HFF-Myc (cell line): ENCODE results near the gene KRTAP20-2.

Experiments used
- DNase-seq: peaks from one replicate; pipeline ENCODE4 v3.0.0-alpha.2; 2011; ENCODE audit warnings: low read depth; ENCODE audit errors: extremely low read depth
- H3K4me3 ChIP-seq: replicated peaks from 2 replicates; pipeline ENCODE4 v1.5.1; 2011; ENCODE audit warnings: low read depth, mild to moderate bottlenecking, control low read depth, low read length
- CTCF ChIP-seq: IDR thresholded peaks from 2 replicates; pipeline ENCODE4 v1.5.1; 2012; ENCODE audit warnings: mild to moderate bottlenecking, low read depth, low read length, control low read depth; ENCODE audit errors: missing control alignments

Gene KRTAP20-2

GRCh38 chr21:30634906-30635305 lies at the start of gene KRTAP20-2:
Gene KRTAP20-2 (plus strand): TSS chr21:30635206. CDS start chr21:30635264, 58 bp downstream.
- no peak for DNase-seq
- H3K4me3 ChIP-seq = no peak within 1 kb of the TSS
- TF ChIP-seq CTCF = no peak

GRCh38 chr21:30590297-30590696 lies 44.7 kb upstream of the KRTAP20-2 start, which contains the start of gene KRTAP22-2:
Gene KRTAP22-2 (minus strand): TSS chr21:30590397.
- TF ChIP-seq CTCF = no peak
- H3K4me3 ChIP-seq = no peak within 1 kb of the TSS

GRCh38 chr21:30592140-30592539 lies 42.9 kb upstream of the KRTAP20-2 start, which contains the start of gene KRTAP6-3:
Gene KRTAP6-3 (plus strand): TSS chr21:30592440. CDS start chr21:30592446, 6 bp downstream.
- DNase-seq = no peak
- TF ChIP-seq CTCF = no peak
- no peak within 1 kb of the TSS for H3K4me3 ChIP-seq

More at GRCh38 chr21:30590297-30590696, 44.7 kb upstream of the KRTAP20-2 start, which contains the start of gene KRTAP22-2:
- no peak for DNase-seq

- DNase-seq = no peak
- no peak for TF ChIP-seq CTCF
- no peak within 1 kb of the TSS for H3K4me3 ChIP-seq
Observed at GRCh38 chr21:30598802-30599201, 36.2 kb upstream of the KRTAP20-2 start, which contains the start of gene KRTAP6-2. Gene KRTAP6-2 (minus strand): TSS chr21:30598902. CDS start chr21:30598874, 28 bp downstream.

- no peak for DNase-seq
- H3K4me3 ChIP-seq = no peak within 1 kb of the TSS
- no peak for TF ChIP-seq CTCF
Observed at GRCh38 chr21:30600787-30601186, 34.2 kb upstream of the KRTAP20-2 start, which contains the start of gene KRTAP22-1. Gene KRTAP22-1 (plus strand): TSS chr21:30601087.

- no peak overlapping the region for H3K4me3 ChIP-seq
- TF ChIP-seq CTCF = no peak
- no peak for DNase-seq
Observed at GRCh38 chr21:30605968-30606367, 29.0 kb upstream of the KRTAP20-2 start.

- no peak for DNase-seq
- H3K4me3 ChIP-seq = no peak overlapping the region
- no peak for TF ChIP-seq CTCF
Observed at GRCh38 chr21:30612132-30612531, 22.9 kb upstream of the KRTAP20-2 start.
